ENCODE results near the gene AXIN2.

Gene AXIN2

GRCh38 chr17:65583921-65584603 lies 22.6 kb upstream of the AXIN2 start:
- no peak for DNase-seq

GRCh38 chr17:65576939-65577338 lies 15.5 kb upstream of the AXIN2 start:
- DNase-seq: no peak

GRCh38 chr17:65573282-65573602 lies 11.8 kb upstream of the AXIN2 start:
- DNase-seq: no peak

GRCh38 chr17:65572581-65573281 lies 11.3 kb upstream of the AXIN2 start:
- no peak for DNase-seq

GRCh38 chr17:65572186-65572580 lies 10.7 kb upstream of the AXIN2 start:
- no peak for DNase-seq

GRCh38 chr17:65568918-65569317 lies 7.5 kb upstream of the AXIN2 start:
- no peak for DNase-seq

GRCh38 chr17:65567566-65567965 lies 6.1 kb upstream of the AXIN2 start:
- no peak for DNase-seq

- no peak for DNase-seq
Observed at GRCh38 chr17:65565559-65565958, 4.1 kb upstream of the AXIN2 start.

GRCh38 chr17:65564793-65565192 lies 3.3 kb upstream of the AXIN2 start:
- peak; percentile 52 to 71 for DNase-seq

GRCh38 chr17:65562206-65562531 lies 721 bp upstream of the AXIN2 start:
- no peak for DNase-seq

GRCh38 chr17:65560628-65561451 lies 608 bp downstream of the AXIN2 start:
- peak; percentile 51 to 74 for DNase-seq

- DNase-seq: peak; percentile 17 to 60
Observed at GRCh38 chr17:65559804-65560627, 1.4 kb downstream of the AXIN2 start.

- no peak for DNase-seq
Observed at GRCh38 chr17:65559461-65559803, 2.0 kb downstream of the AXIN2 start.

GRCh38 chr17:65558683-65559460 lies 2.6 kb downstream of the AXIN2 start:
- DNase-seq: no peak

GRCh38 chr17:65558311-65558682 lies 3.2 kb downstream of the AXIN2 start:
- DNase-seq: no peak

- no peak for DNase-seq
Observed at GRCh38 chr17:65557349-65558310, 3.8 kb downstream of the AXIN2 start.

- DNase-seq: no peak
Observed at GRCh38 chr17:65556910-65557348, 4.5 kb downstream of the AXIN2 start.

- peak; percentile 37 to 44 for DNase-seq
Observed at GRCh38 chr17:65556014-65556909, 5.2 kb downstream of the AXIN2 start.

GRCh38 chr17:65554553-65555223 lies 6.8 kb downstream of the AXIN2 start:
- no peak for DNase-seq
